Right ventricle myocardium inferior (tissue), 1 donor: Measurements from ENCODE around the gene SPDYE3. TPM values are rescaled to one million over a fixed set of nuclear protein-coding genes. Genes with fewer than 3 reads are reported as not detected.
A peak's percentile ranks its signal among the peaks of the same experiment; 100 is the strongest.
"Not testable (repeated sequence)": the region's sequence is repeated elsewhere in the genome, so short reads cannot be mapped to it uniquely, and the experiment has no call there.

ENCODE experiments used
- ATAC-seq: fragments of 200-7000 bp; cut with Tn5 transposase; one replicate; pipeline ENCODE4 v1.9.1; 2020; ENCODE audit warnings: mild to moderate bottlenecking, moderate library complexity
- DNase-seq: peaks from one replicate; pipeline ENCODE4 v3.0.0; 2021; ENCODE audit errors: missing footprints
- intact Hi-C: fragments of 100-400 bp; cut with DNase I; formaldehyde crosslinking; loops from one replicate; pipeline ENCODE4 v1.11.0; 2022
- long read RNA-seq: library from polyadenylated mRNA; unstranded; transcript quantifications from one replicate; pipeline ENCODE4 v2.0.0, GENCODE V29; 2021
- total RNA-seq: library from RNA; stranded (reverse); fragmentation: NEBNext Ultra II Directional; extraction: Animal tissue kit (Norgen Biotek cat#: 25700); gene quantifications from one replicate; pipeline ENCODE4 v1.2.1, GENCODE V29; 2021
- donor health status: DM: no; HTN: yes; CAD: no; lungs with severe emphysema.

SPDYE3 gene, protein sequence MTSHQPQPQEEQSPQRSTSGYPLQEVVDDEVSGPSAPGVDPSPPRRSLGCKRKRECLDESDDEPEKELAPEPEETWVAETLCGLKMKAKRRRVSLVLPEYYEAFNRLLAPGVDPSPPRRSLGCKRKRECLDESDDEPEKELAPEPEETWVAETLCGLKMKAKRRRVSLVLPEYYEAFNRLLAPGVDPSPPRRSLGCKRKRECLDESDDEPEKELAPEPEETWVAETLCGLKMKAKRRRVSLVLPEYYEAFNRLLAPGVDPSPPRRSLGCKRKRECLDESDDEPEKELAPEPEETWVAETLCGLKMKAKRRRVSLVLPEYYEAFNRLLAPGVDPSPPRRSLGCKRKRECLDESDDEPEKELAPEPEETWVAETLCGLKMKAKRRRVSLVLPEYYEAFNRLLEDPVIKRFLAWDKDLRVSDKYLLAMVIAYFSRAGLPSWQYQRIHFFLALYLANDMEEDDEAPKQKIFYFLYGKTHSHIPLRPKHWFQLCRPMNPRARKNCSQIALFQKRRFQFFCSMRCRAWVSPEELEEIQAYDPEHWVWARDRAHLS
- not detected for total RNA-seq
- long read RNA-seq, result 0 reads

DNA sequence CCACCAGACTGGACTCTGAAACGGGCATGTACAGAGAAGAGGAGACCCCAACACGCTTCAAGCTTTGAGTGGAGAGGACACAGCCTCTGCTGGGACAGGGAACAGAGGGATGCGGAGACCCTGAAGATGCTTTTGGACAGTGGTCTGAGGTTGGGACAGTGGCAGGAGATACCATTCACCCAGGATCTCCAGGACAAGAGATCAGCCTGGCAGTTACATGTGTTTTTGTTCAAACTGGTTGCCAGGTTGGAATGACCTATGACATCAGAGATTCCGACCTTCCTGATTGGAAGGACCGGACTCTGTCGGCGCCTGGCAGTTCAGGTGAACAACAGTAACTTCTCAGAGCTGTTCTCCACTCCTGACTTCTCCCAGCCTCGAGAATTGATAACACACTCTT, at the start of gene SPDYE3:
Gene SPDYE3, plus strand, starts transcription at position 301 of the 400 bp plus-strand sequence. CDS start 184 bp downstream, outside the sequence.
- ATAC-seq, DNase-seq, intact Hi-C loops: not testable (repeated sequence)

DNA sequence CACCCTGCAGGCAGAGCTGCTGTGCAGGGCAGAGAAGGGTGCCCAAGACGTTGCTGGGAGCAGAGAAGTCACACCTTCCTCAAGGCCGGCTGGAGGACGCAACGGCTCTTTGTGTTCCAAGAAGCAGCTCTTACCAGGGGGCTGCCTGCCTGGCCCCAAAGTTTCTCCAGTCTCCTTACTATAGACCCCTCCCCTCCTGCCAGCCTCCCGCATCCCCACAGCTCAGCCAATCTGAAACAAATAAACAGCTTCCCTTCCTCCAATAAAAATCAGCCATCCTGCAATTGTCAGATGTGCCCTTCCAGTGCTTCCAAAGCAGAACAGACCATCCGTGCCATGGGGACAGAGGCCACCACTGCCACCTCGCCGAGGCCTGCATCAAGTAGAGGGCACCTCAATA, 47.5 kb upstream of the SPDYE3 start:
- intact Hi-C loops, DNase-seq, ATAC-seq: not testable (repeated sequence)

DNA sequence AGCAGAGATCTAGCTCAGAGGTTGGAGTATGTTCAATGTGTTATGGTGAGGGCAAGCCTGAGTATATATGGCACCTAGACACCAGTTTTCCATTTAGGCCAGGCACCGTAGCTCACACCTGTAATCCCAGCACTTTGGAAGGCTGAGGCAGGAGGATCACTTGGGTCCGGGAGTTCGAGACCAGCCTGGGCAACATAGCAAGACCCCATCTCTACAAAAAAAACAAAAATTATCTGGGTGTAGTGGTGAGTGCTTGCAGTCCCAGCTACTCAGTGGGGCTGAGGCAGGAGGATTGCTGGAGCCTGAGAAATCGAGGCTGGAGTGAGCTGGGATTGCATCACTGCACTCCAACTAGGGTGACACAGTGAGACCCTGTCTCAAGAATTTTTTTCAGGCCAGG, 44.6 kb upstream of the SPDYE3 start:
- ATAC-seq, intact Hi-C loops, DNase-seq: not testable (repeated sequence)

DNA sequence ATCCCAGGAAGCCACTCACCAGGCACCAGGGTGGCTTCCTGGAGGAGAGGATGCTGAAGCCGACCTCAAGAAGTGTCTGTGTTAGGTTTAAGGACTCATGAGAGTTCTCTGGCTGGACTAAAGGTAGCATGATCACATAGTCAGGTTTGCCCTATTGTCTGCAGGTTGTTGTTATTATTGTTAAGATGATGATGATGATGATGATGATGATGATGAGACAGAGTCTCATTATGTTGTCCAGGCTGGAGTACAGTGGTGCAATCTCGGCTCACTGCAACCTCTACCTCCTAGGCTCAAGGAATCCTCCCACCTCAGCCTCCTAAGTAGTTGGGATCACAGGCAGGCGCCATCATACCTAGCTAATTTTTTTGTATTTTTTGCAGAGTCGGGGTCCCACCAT, 43.3 kb upstream of the SPDYE3 start:
- ATAC-seq, intact Hi-C loops, DNase-seq: not testable (repeated sequence)

DNA sequence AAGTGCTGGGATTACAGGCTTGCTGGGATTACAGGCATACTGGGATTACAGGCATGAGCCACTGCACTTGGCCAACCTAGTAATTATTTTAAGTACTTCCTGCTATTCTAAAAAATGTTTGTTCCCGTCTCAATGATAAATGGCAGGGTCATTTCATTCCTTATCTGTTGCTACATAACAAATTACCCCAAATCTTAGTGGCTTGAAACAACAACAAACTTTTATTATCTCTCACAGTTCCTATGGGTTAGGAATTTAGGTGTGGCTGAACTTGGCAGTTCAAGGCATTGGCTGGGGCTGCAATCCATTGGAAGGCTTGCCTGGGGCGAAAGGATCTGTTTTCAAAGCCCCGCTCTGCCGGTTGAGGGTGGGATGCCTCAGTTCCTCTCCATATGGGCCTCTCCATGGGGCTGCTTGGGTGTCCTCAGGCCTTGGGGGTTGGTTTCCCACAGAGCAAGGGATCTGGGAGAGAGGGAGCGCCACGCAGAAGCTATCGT, 42.8 kb upstream of the SPDYE3 start:
- ATAC-seq, DNase-seq, intact Hi-C loops: not testable (repeated sequence)

DNA sequence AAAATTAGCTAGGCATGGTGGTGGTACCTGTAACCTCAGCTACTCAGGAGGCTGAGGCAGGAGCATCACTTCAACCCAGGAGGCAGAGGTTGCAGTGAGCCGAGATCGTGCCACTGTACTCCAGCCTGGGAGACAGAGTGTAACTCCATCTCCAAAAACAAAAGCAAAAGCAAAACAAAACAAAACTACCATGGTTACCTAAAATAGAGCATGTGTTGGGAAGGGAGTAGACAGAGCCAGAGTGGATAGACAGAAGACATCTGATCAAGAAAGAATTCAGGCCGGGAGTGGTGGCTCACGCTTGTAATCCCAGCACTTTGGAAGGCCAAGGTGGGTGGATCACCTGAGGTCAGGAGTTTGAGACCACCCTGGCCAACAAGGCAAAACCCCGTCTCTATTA, 41.7 kb upstream of the SPDYE3 start:
- peak; percentile 44 for ATAC-seq
- intact Hi-C loops, DNase-seq: not testable (repeated sequence)

DNA sequence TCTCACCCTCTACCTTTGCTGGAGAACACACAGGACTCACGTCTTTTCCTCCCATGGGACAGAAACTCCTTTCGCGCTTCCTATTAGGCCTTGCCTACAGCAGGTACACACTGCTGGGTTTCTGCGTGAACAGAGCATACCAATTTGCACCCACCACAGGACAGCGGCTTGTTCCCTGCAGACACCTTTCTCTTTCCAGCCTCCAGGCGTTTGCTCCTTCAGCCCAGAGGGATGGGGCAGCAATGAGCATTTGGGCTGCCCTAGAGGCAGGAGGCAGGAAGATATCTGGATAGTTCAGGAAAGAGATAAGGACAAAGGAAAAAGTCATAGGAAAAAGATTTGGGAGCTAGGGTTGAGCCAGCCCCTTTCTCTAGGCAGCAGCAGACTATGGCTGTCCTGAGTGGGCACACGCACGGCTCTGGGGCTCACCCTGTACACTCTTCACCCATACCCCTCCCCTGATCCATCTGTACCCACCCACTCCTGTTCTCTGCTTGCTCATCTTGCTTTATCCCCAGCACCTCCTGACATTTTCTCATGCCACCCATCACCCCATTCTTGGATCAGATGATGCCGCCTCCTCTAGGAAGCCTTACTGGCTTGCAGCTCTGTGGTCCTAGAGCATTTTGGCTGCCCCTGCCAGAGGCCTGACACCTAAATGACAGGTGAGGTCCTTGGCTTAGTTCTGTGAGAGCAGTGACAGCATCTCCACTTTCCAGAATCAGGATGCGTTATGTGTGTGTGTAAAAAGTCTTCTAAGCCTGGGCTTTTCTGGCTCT, 40.7 kb upstream of the SPDYE3 start:
- ATAC-seq (no peak), DNase-seq (no peak)
- intact Hi-C loops, result no loop called here

DNA sequence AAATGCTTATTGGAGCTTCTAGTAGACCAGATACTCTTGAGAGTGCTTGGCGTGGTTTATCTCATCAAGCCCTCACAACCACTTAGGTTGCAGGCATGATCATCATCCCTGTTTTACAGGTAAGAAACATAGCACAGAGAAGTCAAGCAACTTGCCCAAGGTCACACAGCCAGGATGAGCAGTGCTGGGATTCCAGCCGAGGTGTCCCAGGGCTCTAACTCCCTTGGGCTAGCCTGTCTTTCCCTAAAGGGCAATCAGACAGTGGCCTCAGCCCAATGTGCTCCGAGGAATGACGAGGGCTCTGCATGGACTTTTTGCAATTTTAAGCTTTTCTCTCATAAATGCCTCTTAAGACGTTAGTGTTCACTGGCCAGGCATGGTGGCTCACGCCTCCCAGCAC, 39.9 kb upstream of the SPDYE3 start:
- ATAC-seq (no peak), DNase-seq (no peak)

DNA sequence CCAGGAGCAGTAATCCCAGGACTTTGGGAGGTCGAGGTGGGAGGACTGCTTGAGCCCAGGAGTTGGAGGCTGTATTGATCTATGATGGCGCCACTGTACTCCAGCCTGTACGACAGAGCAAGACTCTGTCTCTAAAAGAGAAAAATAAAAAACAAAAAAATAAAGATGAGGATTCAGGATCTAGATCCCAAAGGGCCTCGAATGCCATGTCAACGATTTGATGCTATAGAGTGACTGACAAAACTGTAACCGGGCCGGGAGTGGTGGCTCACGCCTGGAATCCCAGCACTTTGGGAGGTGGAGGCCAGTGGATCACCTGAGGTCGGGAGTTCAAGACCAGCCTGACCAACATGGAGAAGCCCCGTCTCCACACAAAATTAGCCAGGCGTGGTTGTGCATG, 38.6 kb upstream of the SPDYE3 start:
- DNase-seq, intact Hi-C loops: not testable (repeated sequence)

More for the DNA sequence above, 39.9 kb upstream of the SPDYE3 start:
- intact Hi-C loops, result no loop called here

DNA sequence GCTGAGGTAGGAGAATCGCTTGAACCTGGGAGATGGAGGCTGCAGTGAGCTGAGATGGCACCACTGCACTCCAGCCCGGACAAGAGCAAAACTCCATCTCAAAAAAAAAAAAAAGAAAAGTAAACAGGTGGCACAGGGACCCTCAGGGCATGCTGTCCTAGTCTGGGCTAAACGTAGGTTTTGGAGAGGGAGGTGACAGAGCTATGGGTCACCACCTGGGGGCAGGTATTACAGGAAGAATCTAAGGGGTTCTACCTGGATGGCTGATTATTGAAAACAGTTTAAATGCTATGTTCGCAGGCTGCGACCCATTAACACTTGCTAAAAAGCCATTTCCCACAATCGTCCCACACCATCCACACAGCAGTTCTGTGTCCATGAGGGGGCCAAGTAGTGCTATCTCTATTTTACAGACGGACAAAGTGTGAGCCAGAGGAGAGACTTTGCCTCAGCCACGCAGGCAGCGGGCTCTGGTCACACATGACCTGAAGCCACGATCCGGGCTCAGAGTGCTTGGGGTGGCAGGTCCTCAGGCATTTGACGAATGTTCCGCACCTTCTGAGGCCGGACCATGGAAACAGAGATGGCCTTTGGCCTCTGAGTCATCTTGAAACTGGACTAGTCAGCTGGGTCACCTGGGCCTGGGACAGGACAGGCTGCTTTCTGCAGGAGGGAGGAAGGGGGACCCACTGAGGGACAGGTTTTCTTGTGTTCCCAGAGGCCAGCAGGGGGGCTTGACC, 38.0 kb upstream of the SPDYE3 start:
- DNase-seq, intact Hi-C loops, ATAC-seq: not testable (repeated sequence)

More for the DNA sequence above, 38.6 kb upstream of the SPDYE3 start:
- ATAC-seq, result not testable (repeated sequence)

DNA sequence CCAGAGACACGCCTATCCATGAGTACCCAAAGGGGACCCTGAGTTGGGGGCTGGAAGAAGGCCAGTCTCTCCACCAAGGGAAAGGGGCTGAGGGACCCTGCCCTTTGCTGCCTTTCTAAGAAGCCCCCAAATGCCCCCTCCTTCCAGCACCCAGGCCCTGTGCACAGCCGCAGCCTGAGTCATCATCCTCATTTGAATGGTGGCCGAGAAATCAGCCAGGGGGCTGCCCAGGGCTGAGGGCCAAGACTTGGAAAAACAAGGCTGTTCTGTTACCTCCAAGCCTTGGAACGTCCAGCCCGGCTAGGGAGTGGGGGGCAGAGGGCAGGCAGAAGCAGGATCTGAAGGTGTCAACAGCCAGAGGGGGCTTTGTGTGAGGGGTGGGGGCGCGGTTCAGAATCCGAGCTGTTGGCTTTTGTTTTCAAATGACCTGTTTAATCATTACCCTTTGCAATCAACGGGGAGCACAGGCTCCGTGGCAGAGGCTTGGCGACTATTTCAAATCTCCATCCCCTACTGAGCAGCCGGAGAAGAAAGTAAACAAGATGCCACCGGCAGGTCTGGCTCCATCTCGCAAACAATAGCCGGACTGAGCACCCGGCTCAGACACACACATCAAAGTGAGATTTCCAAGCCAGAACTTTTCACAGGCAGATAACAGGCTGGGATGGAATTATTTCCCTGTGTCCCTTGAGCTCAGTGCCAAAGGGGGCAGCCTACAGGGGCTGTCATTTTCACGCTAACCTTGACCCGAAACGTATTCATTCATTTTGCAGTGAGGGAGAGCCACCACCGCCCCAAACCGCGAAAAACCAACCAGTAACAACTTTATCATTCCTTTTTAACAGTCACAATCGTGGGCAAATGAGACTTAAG, 37.2 kb upstream of the SPDYE3 start:
- DNase-seq, ATAC-seq, intact Hi-C loops: not testable (repeated sequence)

DNA sequence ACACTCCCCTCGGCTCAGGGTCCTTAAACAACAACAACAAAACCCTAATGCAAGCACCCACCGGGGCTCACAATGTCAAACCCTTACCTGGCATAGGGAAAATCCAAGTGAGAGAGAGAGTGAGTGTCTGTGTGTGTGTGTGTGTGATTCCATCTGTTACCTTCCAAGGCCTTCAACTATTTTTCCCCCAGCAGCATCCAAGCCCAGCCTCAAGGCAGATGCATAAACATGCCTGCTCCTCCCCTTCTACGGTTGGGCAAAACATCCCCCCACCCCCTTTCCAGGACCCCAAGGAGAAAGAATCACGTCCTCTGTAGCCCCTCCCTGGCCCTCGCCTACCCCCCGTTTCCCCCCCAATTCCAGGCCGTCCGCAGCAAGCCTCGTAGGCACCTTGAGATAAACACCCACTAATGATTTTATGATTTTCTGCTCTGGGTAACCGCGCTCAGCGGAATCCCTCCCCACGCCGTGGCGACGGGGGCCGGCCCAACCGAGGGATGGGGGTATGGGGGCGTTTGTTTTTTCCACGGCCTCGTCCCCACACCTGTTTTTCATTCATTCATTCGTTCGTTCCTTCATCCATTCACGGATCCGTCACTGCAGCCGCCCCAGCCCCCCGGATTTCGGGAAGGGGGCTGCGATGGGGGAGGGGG, 36.4 kb upstream of the SPDYE3 start:
- DNase-seq, intact Hi-C loops, ATAC-seq: not testable (repeated sequence)

DNA sequence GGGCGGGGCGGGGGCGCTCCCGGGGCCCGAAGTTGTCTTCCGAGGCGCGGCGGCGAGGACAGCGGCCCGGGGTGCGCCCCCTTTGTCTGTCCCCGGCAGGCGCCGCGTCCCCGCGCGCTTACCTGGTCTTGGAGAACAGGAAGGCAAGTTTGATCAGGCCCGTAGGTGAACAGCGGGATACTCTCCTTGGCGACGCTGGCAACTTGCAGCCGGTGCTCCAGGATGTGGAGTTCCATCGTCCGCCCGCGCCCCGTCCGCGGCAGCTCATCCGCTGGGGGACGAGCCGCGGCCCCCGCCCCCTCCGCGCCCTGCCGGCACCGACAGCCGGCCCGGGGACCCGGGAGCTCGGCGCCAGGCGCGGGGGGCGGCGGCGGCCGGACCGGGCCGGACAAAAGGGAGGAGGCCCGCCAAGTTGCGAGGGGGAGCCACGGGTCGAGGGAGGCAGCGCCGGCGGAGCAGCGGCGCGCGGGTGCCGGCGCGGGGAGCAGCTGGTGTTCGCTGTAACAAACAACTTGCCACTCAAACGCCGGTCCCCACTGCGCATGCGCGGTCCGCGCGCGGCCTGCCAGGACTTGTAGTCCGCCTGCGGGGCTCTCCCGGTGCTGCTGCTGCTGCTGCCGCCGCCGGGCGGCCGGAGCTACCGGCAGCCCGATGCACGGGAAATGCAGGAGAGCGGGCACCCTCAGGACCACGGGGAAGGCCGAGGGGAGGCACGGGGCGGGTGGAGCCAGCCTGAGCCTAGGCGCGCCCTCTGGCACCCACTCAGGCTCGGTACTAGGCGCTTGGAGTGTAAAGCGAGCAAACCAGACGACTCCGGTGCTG, 35.6 kb upstream of the SPDYE3 start:
- peak; percentile 94 for ATAC-seq
- intact Hi-C loops, result no loop called here
- DNase-seq, result peak; percentile 100

DNA sequence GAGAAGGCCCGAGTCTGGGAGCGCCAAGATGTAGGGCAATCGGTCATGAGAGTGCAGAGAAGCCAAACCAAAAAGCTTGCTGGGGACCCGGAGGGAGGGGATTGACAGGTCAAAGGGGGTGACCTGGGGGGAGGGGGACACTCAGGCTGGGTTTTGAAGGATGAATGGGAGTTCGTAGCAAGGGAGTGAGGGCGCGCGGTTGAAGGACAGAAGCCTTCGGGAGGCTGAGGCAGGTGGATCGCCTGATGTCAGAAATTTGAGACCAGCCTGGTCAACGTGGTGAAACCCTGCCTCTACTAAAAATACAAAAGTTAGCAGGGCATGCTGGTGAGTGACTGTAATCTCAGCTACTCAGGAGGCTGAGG, 35.0 kb upstream of the SPDYE3 start:
- DNase-seq, intact Hi-C loops, ATAC-seq: not testable (repeated sequence)

DNA sequence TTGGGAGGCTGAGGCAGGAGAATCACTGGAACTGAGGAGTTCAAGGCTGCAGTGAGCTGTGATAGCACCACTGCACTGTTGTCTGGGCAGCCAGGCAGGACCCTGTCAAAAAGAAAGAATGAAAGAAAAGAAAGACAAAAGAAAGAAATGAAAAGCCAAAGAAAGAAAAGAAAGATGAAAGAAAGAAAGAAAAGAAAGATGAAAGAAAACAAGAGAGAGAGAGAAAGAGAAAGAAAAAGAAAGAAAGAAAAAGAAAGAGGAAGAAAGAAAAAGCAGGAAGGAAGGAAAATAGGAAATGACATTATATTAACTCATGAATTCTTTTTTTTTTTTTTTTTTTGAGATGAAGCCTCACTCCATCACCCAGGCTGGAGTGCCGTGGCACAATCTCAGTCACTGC, 32.4 kb upstream of the SPDYE3 start:
- ATAC-seq (no peak), DNase-seq (no peak)
- intact Hi-C loops, result no loop called here

DNA sequence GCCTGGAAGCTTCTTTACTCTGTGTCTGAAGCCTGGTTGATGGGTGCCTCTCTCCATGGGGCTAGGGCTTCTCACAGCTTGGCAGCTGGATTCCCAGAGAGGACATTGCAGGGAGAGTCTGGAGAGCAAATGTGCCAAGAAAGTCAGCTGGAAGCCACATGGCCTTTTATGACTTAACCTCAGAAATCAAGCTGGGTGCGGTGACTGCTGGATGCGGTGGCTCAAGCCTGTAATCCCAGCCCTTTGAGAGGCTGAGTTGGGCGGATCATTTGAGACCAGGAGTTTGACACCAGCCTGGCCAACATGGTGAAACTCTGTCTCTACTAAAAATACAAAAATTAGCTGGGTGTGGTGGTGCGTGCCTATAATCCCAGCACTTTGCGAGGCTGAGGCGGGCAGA, 31.4 kb upstream of the SPDYE3 start:
- intact Hi-C loops, DNase-seq, ATAC-seq: not testable (repeated sequence)
